Naive thymus-derived CD8-positive, alpha-beta T cell (primary cell): Measurements from ENCODE around the gene AFAP1. TPM values are rescaled to one million over a fixed set of nuclear protein-coding genes. Genes with fewer than 3 reads are reported as not detected.

ENCODE experiments used
- ATAC-seq, 2 donors: fragments of 150-1000 bp; cut with Tn5 transposase in 1 of 2; sonication (Bioruptor Pico), chemical (Tn5 transposase) in 1 of 2; 1 replicate in 1 of 2; 2 replicates in 1 of 2; pipeline ENCODE4 v1.10.0; 2021; ENCODE audit warnings: mild to moderate bottlenecking in 2 of 2, moderate library complexity in 2 of 2
- POLR2A ChIA-PET: fragments of 350-600 bp; sonication (Branson Sonifier 250); formaldehyde crosslinking; loops from one replicate; lab custom pipeline; 2021; ENCODE audit warnings: antibody characterized with exemption; lab: Charles Lee
- DNase-seq, 10 donors: peaks; one replicate each; pipeline versions ENCODE4 v3.0.0 to v3.0.0-alpha.2; 2020 to 2022
- H3K27ac Mint-ChIP-seq, 10 donors: one replicate each; pipeline ENCODE4 v1.8.0; 2020 to 2022; ENCODE audit warnings: mild to moderate bottlenecking in 10 of 10, mixed read lengths in 10 of 10, moderate library complexity in 4 of 10, inconsistent platforms in 1 of 10
- H3K27me3 Mint-ChIP-seq, 5 donors: one replicate each; pipeline ENCODE4 v1.8.0; 2021 to 2022; ENCODE audit warnings: mixed read lengths in 5 of 5
- H3K36me3 Mint-ChIP-seq, 3 donors: one replicate each; pipeline ENCODE4 v1.8.0; 2020 to 2022; ENCODE audit warnings: mixed read lengths in 3 of 3, mild to moderate bottlenecking in 2 of 3, inconsistent platforms in 1 of 3
- H3K4me1 Mint-ChIP-seq, 4 donors: one replicate each; pipeline ENCODE4 v1.8.0; 2021 to 2022; ENCODE audit warnings: mixed read lengths in 4 of 4
- H3K4me3 Mint-ChIP-seq, 10 donors: one replicate each; pipeline ENCODE4 v1.8.0; 2020 to 2022; ENCODE audit warnings: mild to moderate bottlenecking in 10 of 10, mixed read lengths in 10 of 10, moderate library complexity in 6 of 10, inconsistent platforms in 1 of 10
- H3K9me3 Mint-ChIP-seq, 9 donors: one replicate each; pipeline ENCODE4 v1.8.0; 2020 to 2022; ENCODE audit warnings: mixed read lengths in 9 of 9, mild to moderate bottlenecking in 3 of 9, inconsistent platforms in 1 of 9, moderate library complexity in 1 of 9
- polyA plus RNA-seq, 3 donors: library from polyadenylated mRNA; unstranded; fragments of 300-500 nt; fragmentation: Illumina TruSeq; gene quantifications; one replicate each; pipeline ENCODE4 v1.2.3, GENCODE V29; 2021
- total RNA-seq, 8 experiments: library from RNA in 2 of 8; stranded (reverse) in 2 of 8; gene quantifications; one replicate each; pipeline ENCODE4 v1.2.3 and lab custom pipeline; 2021 to 2026

AFAP1 gene
- total and polyA plus RNA-seq, 5 experiments from 2014 or later, result 0.90 to 7.6 (median 3.3) TPM

- H3K27ac Mint-ChIP-seq, result peak overlapping the region in 2 of 10 donors; percentile 25 to 73
- POLR2A ChIA-PET, result no interaction called here
- H3K9me3 Mint-ChIP-seq, result no peaks in the 10 kb centered on the region
- DNase-seq (peak in 1 of 10 donors; percentile 16), ATAC-seq (no peak)
- no peaks in the 10 kb centered on the region for H3K27me3 Mint-ChIP-seq
- H3K4me3 Mint-ChIP-seq, result no peak overlapping the region
- peaks cover 18 to 33% (median 25%) of the 10 kb centered on the region in 4 donors for H3K4me1 Mint-ChIP-seq
- peaks cover 0 to 59% (median 7%) of the 10 kb centered on the region in 3 donors for H3K36me3 Mint-ChIP-seq
These were observed 171.7 kb downstream of the AFAP1 start for GRCh38 chr4:7767966-7768365.

DNA sequence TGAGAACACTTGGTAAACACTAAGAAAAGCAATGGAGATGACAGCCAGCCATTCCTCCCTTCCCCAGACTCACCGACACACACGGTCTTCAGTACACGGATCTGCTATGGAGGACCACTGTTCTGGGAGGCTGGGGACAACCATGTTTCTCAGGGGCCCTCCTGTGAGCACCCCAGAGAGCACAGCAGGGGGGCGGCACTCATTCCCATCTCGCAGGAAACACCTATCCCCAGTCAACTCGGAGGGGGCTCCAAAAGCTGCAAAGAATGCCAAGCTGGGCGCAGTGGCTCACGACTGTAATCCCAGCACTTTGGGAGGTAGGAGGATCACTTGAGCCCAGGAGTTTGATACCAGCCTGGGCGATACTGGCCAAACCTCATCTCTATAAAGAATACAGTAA, 172.1 kb downstream of the AFAP1 start:
- H3K9me3 Mint-ChIP-seq, result no peaks in the 10 kb centered on the region
- no peaks in the 10 kb centered on the region for H3K27me3 Mint-ChIP-seq

GRCh38 chr4:7766661-7767345, 172.9 kb downstream of the AFAP1 start:
- no peak for ATAC-seq
- peaks cover 0 to 48% (median 2%) of the 10 kb centered on the region in 3 donors for H3K36me3 Mint-ChIP-seq
- POLR2A ChIA-PET, result no interaction called here
- peaks cover 19 to 32% (median 24%) of the 10 kb centered on the region in 4 donors for H3K4me1 Mint-ChIP-seq
- H3K27ac Mint-ChIP-seq, result no peak overlapping the region
- H3K4me3 Mint-ChIP-seq, result no peak overlapping the region
- H3K27me3 Mint-ChIP-seq, result no peaks in the 10 kb centered on the region
- peak in 1 of 10 donors; percentile 41 for DNase-seq
- no peaks in the 10 kb centered on the region for H3K9me3 Mint-ChIP-seq

More for the DNA sequence above, 172.1 kb downstream of the AFAP1 start:
- DNase-seq, result peak in 1 of 10 donors; percentile 10
- Mint-ChIP-seq H3K27ac (peak overlapping the region in 1 of 10 donors; percentile 21), H3K4me3 (peak overlapping the region in 1 of 10 donors; percentile 20), H3K4me1 (peaks cover 18 to 33% (median 25%) of the 10 kb centered on the region in 4 donors), H3K36me3 (peaks cover 0 to 56% (median 7%) of the 10 kb centered on the region in 3 donors)
- POLR2A ChIA-PET, result no interaction called here
- no peak for ATAC-seq

GRCh38 chr4:7766086-7766485, 173.6 kb downstream of the AFAP1 start:
- DNase-seq, result peak in 1 of 10 donors; percentile 35
- ATAC-seq, result no peak
- no peaks in the 10 kb centered on the region for H3K27me3 Mint-ChIP-seq
- H3K4me1 Mint-ChIP-seq, result peaks cover 18 to 33% (median 23%) of the 10 kb centered on the region in 4 donors
- no peak overlapping the region for H3K27ac Mint-ChIP-seq
- H3K9me3 Mint-ChIP-seq, result no peaks in the 10 kb centered on the region
- POLR2A ChIA-PET, result no interaction called here
- H3K4me3 Mint-ChIP-seq, result no peak overlapping the region
- H3K36me3 Mint-ChIP-seq, result peaks cover 0 to 43% (median 2%) of the 10 kb centered on the region in 3 donors

DNA sequence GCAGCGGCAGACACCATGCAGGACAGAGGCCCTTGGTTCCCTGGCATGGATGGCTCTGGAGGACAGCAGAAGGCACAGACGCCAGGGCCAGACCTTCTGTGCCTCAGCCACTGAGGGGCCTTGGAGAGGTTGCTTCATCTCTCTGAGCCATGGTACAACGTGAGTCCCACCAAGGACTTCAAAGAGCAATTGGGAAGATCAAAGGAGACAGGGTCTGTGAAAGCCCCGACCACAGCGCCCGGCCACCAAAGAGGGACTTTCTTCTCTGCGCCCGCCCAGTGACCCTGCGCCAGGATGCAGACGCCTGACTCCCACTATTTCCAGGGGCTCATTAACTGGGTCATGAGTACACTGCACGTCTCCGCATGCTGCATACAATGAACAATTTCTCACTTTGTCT, 174.0 kb downstream of the AFAP1 start:
- Mint-ChIP-seq H3K27me3 (no peaks in the 10 kb centered on the region), H3K27ac (peak overlapping the region in 1 of 10 donors; percentile 36), H3K36me3 (peaks cover 0 to 43% (median 2%) of the 10 kb centered on the region in 3 donors), H3K4me3 (no peak overlapping the region), H3K9me3 (no peaks in the 10 kb centered on the region), H3K4me1 (peaks cover 14 to 31% (median 19%) of the 10 kb centered on the region in 4 donors)
- POLR2A ChIA-PET, result no interaction called here
- DNase-seq (peak in 1 of 10 donors; percentile 4), ATAC-seq (no peak)

GRCh38 chr4:7764466-7764865, 175.2 kb downstream of the AFAP1 start:
- Mint-ChIP-seq H3K9me3 (no peaks in the 10 kb centered on the region), H3K27ac (peak overlapping the region in 2 of 10 donors; percentile 18 to 51), H3K4me3 (no peak overlapping the region)

DNA sequence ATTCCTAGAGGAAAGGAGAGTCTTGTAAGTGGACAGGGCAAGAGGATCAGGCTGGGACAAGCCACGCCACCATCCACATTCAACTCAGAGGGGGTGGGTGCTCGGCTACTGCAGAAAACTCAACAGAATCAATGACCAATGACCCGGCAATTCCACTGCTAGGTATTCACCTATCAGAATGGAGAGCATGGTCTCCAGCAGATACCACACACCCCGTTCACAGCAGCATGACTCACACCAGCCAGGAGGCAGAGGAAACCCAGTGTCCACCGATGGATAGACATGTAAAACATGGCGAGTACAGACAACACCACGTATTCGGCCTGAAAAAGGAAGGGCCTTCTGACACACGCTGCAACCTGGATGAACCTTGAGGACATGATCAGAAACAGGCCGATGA, 175.9 kb downstream of the AFAP1 start:
- no peak for ATAC-seq
- Mint-ChIP-seq H3K36me3 (peaks cover 0 to 40% (median 2%) of the 10 kb centered on the region in 3 donors), H3K4me3 (no peak overlapping the region), H3K9me3 (no peaks in the 10 kb centered on the region), H3K27me3 (no peaks in the 10 kb centered on the region), H3K4me1 (peaks cover 11 to 35% (median 23%) of the 10 kb centered on the region in 4 donors), H3K27ac (peak overlapping the region in 2 of 10 donors; percentile 13 to 51)
- POLR2A ChIA-PET, result no interaction called here
- DNase-seq, result no peak

More at GRCh38 chr4:7764466-7764865, 175.2 kb downstream of the AFAP1 start:
- ATAC-seq (no peak), DNase-seq (no peak)
- H3K36me3 Mint-ChIP-seq, result peaks cover 0 to 41% (median 2%) of the 10 kb centered on the region in 3 donors
- POLR2A ChIA-PET, result no interaction called here
- peaks cover 9 to 30% (median 18%) of the 10 kb centered on the region in 4 donors for H3K4me1 Mint-ChIP-seq
- H3K27me3 Mint-ChIP-seq, result no peaks in the 10 kb centered on the region

DNA sequence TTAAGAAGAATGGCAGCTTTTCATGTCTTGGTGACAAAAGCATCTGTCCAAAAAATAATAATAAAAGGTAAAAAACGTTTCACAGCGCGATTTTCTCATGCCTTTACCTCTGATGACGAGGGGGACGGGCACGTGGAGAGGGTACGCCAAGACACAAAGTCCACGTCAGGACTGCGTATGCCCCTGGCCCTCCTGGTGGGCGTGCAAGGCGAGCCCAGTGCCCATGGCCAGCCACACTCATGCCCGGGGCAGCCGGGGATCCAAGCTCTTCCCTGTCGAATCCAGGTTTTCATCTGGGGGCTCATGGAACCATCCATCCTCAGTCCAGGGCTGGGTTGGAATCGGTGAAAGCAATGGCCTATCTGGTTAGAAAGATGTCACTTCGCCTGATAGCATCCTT, 176.6 kb downstream of the AFAP1 start:
- ATAC-seq (no peak), DNase-seq (no peak)
- Mint-ChIP-seq H3K4me3 (no peak overlapping the region), H3K27me3 (no peaks in the 10 kb centered on the region), H3K27ac (peak overlapping the region in 2 of 10 donors; percentile 45 to 67), H3K9me3 (no peaks in the 10 kb centered on the region), H3K4me1 (peaks cover 17 to 40% (median 29%) of the 10 kb centered on the region in 4 donors), H3K36me3 (peaks cover 0 to 34% (median 2%) of the 10 kb centered on the region in 3 donors)
- POLR2A ChIA-PET, result no interaction called here

DNA sequence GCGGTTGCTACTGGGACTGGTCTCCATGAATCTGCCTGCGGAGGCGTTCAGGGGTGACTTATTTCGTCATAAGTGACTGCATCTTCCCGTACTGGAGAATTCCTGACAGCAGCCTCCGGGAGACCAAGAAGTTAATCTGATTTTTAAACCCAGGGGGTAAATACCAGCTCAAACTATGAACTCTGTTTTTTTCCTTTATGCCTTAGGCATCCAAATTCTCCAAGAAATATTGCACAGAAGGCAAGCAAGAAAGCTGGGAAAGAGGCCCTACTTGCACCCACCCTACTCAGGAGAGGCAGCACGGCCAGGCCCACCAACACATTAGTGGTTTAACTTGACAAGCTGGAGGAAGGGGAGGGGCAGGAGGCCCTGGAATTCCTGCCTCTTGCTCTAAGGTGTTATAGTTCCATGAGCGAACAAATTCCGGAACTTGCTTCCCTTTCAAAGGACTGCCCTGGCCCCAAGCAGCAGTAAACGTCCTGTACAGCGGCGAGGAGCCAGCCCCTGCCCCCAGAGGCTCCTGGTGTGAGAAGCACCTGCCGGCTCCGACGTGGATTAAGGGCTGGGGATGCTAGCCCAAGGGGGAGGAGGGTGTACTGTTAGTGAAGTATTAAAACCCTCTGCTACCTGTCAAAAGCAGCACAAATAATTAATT, 177.2 kb downstream of the AFAP1 start:
- Mint-ChIP-seq H3K27ac (peak overlapping the region in 5 of 10 donors; percentile 79 to 96 (median 93)), H3K9me3 (no peaks in the 10 kb centered on the region), H3K36me3 (peaks cover 0 to 29% (median 2%) of the 10 kb centered on the region in 3 donors), H3K4me1 (peaks cover 17 to 43% (median 32%) of the 10 kb centered on the region in 4 donors), H3K4me3 (no peak overlapping the region), H3K27me3 (no peaks in the 10 kb centered on the region)
- DNase-seq (no peak), ATAC-seq (no peak)
- POLR2A ChIA-PET, result no interaction called here

DNA sequence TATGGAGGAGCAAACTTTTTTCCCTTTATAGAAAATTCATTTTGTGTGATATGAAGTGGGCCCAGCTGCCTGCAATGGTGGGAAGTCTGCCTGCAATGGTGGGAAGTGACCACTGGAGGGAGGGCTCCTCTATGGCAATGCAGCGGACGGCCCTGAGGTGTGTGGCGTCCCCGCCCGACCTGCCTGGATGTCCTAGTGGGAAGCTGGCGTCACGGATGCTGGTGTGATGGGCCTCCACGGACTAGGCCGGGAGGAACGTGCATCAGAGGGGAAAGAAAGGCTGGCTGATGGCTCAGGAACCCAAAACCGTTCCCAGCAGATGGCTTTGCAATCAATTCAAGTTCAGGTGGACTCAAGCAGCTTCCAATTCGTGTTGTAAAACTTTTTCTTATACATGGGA, 177.9 kb downstream of the AFAP1 start:
- ATAC-seq (peak; percentile 47 to 71), DNase-seq (peak in 9 of 10 donors; percentile 26 to 65 (median 49))
- POLR2A ChIA-PET, result no interaction called here
- peaks cover 17 to 45% (median 32%) of the 10 kb centered on the region in 4 donors for H3K4me1 Mint-ChIP-seq
- H3K36me3 Mint-ChIP-seq, result peaks cover 0 to 21% (median 1%) of the 10 kb centered on the region in 3 donors
- H3K9me3 Mint-ChIP-seq, result no peaks in the 10 kb centered on the region
- H3K27me3 Mint-ChIP-seq, result no peaks in the 10 kb centered on the region
- peak overlapping the region in 7 of 10 donors; percentile 25 to 68 (median 45) for H3K4me3 Mint-ChIP-seq
- peak overlapping the region; percentile 79 to 96 (median 88) for H3K27ac Mint-ChIP-seq

DNA sequence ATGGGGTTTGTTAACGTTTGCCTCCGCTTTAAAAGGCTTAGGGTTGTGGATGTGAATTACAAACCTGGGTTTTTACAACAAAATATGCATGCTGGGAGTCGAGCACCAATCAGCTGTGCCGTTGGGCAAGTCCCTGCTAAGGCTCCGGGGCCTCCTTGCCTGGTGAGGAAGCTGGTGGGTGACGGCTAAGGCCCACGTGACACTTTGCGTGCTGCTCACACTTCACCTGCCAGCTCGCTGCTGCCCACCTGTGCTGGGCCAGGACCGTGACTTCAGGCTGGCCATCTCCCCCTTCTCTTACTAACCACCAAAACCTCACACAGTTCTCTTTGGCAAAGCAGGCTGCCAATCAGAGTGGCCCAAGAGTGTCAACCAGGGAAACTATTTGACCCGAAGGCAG, 178.3 kb downstream of the AFAP1 start:
- peaks cover 17 to 46% (median 32%) of the 10 kb centered on the region in 4 donors for H3K4me1 Mint-ChIP-seq
- peak in 1 of 2 donors; percentile 10 for ATAC-seq
- no peaks in the 10 kb centered on the region for H3K27me3 Mint-ChIP-seq
- H3K36me3 Mint-ChIP-seq, result peaks cover 0 to 17% (median 0%) of the 10 kb centered on the region in 3 donors
- no peaks in the 10 kb centered on the region for H3K9me3 Mint-ChIP-seq
- POLR2A ChIA-PET, result no interaction called here
- peak overlapping the region; percentile 79 to 96 (median 88) for H3K27ac Mint-ChIP-seq
- H3K4me3 Mint-ChIP-seq, result peak overlapping the region in 6 of 10 donors; percentile 25 to 68 (median 46)
- DNase-seq, result no peak

DNA sequence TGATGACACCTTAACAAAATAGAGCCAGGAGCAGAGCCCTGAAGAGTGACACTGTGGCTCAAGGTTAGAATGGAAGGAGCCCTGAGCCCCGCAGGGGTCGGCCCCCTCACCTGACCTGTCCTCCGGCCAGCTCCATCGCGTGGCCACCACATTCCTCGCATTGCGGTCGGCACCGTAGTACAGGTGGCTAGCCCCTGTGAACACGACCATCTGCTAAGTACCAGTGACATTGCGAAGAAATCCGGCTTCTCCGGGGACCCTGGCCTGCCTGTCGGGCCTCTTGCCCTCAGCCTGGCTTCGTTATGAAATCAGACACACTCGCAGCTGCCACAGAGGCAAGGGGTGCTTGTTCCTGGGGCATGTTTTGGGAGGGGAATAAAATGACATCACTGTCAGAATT, 179.0 kb downstream of the AFAP1 start:
- Mint-ChIP-seq H3K4me3 (no peak overlapping the region), H3K9me3 (no peaks in the 10 kb centered on the region), H3K27me3 (no peaks in the 10 kb centered on the region), H3K36me3 (peaks cover 0 to 17% (median 0%) of the 10 kb centered on the region in 3 donors), H3K27ac (peak overlapping the region; percentile 40 to 98 (median 83)), H3K4me1 (peaks cover 17 to 46% (median 32%) of the 10 kb centered on the region in 4 donors)
- POLR2A ChIA-PET, result no interaction called here
- no peak for DNase-seq
- ATAC-seq, result no peak

GRCh38 chr4:7760228-7760627, 179.4 kb downstream of the AFAP1 start:
- Mint-ChIP-seq H3K27ac (peak overlapping the region; percentile 87 to 99 (median 96)), H3K4me1 (peaks cover 14 to 42% (median 32%) of the 10 kb centered on the region in 4 donors), H3K27me3 (no peaks in the 10 kb centered on the region), H3K36me3 (peaks cover 0 to 13% (median 0%) of the 10 kb centered on the region in 3 donors), H3K4me3 (peak overlapping the region; percentile 42 to 92 (median 82)), H3K9me3 (no peaks in the 10 kb centered on the region)
- ATAC-seq, result no peak
- POLR2A ChIA-PET, result no interaction called here
- no peak for DNase-seq
